GM12891 (cell line): ENCODE measurements around the gene GPRIN3.

ENCODE experiments used
- PAX5 ChIP-seq: IDR thresholded peaks from 2 replicates; pipeline ENCODE4 v1.6.1; 2011; ENCODE audit warnings: low read length, moderate library complexity, mild to moderate bottlenecking; ENCODE audit not compliant: insufficient read depth, severe bottlenecking
- POLR2A ChIP-seq: IDR thresholded peaks from 2 replicates; pipeline ENCODE4 v1.6.1; 2011; ENCODE audit warnings: low read depth, low read length, control low read depth
- POLR2AphosphoS5 ChIP-seq: IDR thresholded peaks from 2 replicates; pipeline ENCODE4 v1.6.1; 2011; ENCODE audit warnings: low read depth, low read length, control low read depth
- POU2F2 ChIP-seq: IDR thresholded peaks from 2 replicates; pipeline ENCODE4 v1.6.1; 2011; ENCODE audit warnings: low read depth, mild to moderate bottlenecking, control low read depth, low read length, moderate library complexity
- SPI1 ChIP-seq: IDR thresholded peaks from 2 replicates; pipeline ENCODE4 v1.6.1; 2011; ENCODE audit warnings: low read depth, low read length, control low read depth
- TAF1 ChIP-seq: IDR thresholded peaks from 2 replicates; pipeline ENCODE4 v1.6.1; 2011; ENCODE audit warnings: low read depth, low read length, control low read depth

DNA sequence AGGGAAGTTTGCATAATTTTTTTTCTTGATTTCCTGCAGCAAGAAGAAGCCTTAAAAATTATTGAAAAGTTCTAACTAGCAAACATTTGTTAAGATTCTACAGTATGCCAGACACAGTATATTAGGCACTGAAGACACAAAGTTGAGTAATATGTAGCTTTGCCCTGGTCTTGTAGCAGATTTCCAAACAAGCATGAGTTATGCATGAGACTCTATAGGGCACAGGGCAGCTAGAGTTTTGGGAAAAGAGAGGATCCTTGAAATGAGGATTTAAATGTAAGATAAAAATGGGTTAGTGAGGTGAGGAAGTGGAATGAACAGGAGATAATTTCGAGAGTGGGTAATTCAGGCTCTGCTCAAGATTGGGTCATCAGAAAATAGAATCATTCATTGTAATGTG, 8.6 kb upstream of the GPRIN3 start:
- TF ChIP-seq TAF1 (no peak), POLR2A (no peak), POLR2AphosphoS5 (no peak), PAX5 (no peak), POU2F2 (no peak), SPI1 (no peak)
